Endothelial cell of umbilical vein (primary cell): ENCODE measurements around the gene SOSTDC1.

Experiments used
- CTCF ChIP-seq, 2 donors: IDR thresholded peaks; 1 replicate in 1 of 2; 2 replicates in 1 of 2; pipeline ENCODE4 v1.5.1; 2011; ENCODE audit warnings: low read length in 2 of 2, mild to moderate bottlenecking in 2 of 2, moderate library complexity in 2 of 2, control low read depth in 1 of 2, inconsistent platforms in 1 of 2, low read depth in 1 of 2; ENCODE audit not compliant: insufficient read depth in 1 of 2; ENCODE audit errors: extremely low read depth in 1 of 2
- EZH2 ChIP-seq: IDR thresholded peaks from 2 replicates; pipeline ENCODE4 v1.6.1; 2012; ENCODE audit warnings: borderline replicate concordance, low read depth, mild to moderate bottlenecking, moderate library complexity, low read length, inconsistent platforms; ENCODE audit not compliant: severe bottlenecking
- POLR2AphosphoS5 ChIP-seq: IDR thresholded peaks from 2 replicates; pipeline ENCODE4 v1.6.1; 2012; ENCODE audit warnings: low read depth, mild to moderate bottlenecking, control low read depth, low read length, moderate library complexity; ENCODE audit not compliant: insufficient read depth

GRCh38 chr7:16511314-16511713 lies 45.8 kb upstream of the SOSTDC1 start:
- TF ChIP-seq CTCF (IDR thresholded peaks at IDR 0.05; ENCODE audit: extremely low read depth in 1 of 2, insufficient read depth in 1 of 2, low read depth in 1 of 2, low read length in 2 of 2) (no peak), POLR2AphosphoS5 (no peak), EZH2 (no peak)
